ENCODE measurements around the gene UMODL1.
"Not testable (repeated sequence)": the region's sequence is repeated elsewhere in the genome, so short reads cannot be mapped to it uniquely, and the experiment has no call there.

The UMODL1 gene

DNA sequence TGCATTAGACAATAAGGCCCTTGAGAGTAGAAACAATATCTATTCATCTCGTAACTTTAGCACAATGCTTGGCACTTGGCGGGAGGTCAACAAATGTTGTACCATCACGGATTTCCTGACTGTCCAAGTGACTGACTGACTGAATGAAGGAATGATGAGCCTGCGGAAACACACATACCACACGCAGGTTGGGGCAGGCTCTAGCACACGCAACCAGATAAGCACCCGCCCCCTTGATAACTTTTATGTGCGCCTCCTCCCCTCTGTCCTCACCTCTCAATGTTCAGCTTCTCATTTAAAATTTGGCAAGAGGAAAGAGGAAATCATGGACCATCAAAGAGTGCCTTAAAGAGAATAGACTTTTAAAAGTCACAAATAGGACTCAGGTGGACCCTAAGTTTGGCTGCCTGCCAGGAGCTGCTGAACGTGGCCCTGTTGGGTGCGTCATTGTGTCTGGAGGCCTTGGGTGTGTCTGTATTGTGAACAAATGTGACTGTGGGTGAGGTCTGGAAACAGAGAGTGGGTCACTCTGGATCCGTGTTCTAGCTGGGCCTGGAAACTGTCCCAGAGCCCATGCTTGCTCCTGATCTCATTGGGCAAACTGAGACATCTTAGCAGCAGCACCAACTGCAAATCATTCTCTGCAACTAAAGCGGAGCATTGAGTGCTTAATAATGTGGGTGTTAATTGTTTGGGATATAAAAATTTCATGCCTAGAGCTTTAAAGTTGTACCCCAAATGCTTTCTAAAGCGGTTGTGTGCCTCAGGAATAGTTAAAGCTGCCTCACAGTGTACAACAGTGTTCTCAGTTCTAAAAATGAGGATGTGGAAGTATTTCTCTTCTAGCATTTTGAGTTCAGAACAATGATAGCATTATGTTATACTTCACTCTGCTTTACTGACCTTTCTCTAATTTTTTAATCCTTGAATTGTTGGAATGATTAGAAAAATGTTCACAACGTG lies 100.3 kb downstream of the UMODL1 start:
- no peak for FAIRE-seq

DNA sequence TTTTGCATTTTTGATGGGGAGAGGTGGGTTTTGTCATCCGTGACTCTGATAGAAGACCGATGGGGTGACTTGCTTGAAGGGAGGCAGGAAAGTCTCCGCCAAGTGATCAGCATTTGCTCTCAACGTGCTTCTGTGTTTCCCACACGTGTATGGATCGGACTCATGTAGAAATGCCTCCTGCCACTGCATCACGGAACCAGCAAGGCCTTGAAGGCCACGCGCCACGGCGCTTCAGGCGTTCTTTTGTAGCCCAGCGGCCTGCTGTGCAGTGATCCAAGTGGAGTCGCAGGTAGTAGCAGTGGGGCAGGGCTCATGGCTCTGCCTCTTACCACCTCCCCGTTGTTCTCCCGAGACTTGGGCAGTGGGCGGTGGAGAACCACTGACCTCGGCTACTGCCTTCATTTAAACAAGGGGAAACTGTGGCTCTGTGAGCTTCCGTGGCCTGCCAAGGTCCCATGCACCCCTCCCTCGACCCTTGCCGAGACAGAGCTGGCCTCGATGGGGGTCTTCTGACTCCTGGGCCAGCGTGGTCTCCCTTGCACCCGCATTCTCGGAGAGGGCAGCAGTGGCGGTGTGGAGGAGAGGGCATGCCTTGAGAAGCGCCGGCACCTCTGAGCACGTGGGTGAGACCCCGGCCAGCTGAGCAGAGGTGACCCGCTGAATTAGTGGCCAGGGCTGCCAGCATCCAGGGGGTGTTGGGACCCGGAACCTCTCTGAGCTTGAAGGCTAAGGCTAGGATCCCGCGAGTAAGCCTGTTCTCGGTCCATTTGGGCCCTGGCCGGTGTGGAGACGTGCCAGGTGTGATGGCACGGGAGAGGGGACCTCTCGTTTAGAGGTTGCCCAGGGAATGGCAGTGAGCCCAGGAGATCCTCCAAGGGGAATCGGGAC lies 101.7 kb downstream of the UMODL1 start:
- no peak for FAIRE-seq

- FAIRE-seq = no peak
These were observed 103.1 kb downstream of the UMODL1 start for GRCh38 chr21:42174173-42174572.

DNA sequence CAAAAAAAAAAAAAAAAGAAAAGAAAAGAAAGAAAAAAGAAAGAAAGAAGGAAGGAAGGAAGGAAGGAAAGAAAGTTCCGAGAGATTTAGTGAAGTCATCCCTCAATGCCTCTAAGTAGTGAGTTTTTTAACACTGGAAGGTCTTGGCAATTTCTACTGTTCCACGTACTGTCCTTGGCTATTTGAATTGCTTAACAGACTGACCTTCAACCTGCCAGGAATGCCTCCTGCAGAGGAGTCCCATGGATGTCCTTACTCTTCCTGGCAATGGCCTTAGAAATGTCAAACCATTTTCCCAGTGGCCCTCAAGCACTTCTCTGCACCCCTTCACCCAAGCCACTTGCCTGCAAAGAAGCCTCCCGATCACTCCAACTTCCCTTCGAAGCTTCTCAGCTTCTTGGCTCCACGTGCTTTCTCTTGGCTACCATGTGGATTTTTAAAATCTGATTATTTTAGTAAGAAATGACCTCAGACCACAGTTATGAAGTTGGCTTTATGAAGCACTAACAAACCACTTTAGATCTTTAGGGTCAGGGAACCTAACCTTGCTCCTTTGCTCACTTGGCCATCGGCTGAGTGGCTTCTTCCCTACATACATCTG lies 104.1 kb downstream of the UMODL1 start:
- FAIRE-seq = no peak

DNA sequence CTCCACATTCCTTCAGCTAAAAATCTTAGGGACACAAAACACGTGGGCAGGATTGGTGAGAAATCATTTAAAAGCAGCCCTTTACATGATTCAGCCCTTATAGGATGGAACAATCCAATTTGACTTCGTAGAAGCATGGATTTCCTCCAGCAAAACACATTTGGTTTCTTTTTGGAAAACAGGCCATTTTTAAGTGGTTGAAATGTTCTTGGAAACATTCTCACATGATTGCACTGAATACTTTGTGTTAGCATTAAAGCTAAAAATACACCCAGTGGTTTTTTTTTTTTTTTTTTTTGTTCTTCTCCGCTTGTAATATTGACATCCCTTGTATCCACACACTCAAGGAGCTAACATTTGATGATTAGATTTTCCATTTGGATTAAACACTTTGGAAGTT lies 105.7 kb downstream of the UMODL1 start:
- no peak for FAIRE-seq

DNA sequence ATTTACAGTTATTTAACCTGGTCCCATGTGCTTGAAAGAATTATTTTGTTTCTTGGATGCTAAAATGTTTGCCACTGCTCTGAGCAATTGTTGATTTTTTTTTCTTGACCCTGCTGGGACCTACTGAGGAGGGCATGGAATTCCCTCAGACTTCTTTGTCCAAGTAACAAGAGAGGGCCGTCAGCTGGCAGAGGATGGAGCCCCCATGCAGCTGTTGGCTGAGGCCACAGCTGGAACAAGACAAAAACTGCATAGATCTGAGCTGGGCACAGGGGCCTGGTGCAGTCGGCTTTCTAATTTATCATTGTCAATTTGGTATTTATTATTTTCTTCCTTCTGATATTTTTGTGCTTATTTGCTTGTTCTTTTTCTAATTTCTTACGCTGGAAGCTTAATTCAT lies 108.2 kb downstream of the UMODL1 start:
- no peak for FAIRE-seq

GRCh38 chr21:42180001-42180400 lies 108.9 kb downstream of the UMODL1 start:
- FAIRE-seq = not testable (repeated sequence)

DNA sequence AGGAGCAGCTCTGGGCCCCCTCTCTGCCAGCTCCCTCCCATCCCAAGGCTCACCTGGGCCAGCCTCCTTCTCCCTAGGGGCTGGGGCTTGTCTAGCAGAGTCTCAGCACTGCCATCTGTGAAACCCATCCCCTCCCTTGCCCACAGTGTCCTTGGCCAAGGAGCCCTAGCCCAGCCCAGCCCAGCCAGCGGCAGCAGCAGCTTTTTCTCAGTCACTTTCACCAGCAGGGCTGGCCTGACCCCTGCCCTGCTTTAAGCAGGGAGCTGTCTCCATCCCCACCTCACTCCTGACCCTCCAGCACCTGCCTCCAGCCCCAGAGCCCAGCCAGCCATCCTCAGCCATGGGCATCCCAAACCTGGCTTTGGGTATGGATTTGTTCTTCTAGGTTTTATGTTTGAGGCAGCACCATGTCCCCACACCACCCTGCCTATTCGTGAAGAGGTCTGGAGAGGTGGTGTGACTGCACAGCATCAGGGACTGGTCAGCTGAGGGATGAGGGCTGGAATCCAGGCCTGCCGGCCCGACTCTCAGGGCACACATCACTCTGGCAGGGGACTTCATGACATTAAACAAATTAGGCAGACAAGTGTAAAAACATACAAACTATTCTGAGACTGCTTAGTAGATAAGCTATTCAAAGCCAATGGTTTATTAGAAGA lies 111.7 kb downstream of the UMODL1 start:
- FAIRE-seq = no peak

DNA sequence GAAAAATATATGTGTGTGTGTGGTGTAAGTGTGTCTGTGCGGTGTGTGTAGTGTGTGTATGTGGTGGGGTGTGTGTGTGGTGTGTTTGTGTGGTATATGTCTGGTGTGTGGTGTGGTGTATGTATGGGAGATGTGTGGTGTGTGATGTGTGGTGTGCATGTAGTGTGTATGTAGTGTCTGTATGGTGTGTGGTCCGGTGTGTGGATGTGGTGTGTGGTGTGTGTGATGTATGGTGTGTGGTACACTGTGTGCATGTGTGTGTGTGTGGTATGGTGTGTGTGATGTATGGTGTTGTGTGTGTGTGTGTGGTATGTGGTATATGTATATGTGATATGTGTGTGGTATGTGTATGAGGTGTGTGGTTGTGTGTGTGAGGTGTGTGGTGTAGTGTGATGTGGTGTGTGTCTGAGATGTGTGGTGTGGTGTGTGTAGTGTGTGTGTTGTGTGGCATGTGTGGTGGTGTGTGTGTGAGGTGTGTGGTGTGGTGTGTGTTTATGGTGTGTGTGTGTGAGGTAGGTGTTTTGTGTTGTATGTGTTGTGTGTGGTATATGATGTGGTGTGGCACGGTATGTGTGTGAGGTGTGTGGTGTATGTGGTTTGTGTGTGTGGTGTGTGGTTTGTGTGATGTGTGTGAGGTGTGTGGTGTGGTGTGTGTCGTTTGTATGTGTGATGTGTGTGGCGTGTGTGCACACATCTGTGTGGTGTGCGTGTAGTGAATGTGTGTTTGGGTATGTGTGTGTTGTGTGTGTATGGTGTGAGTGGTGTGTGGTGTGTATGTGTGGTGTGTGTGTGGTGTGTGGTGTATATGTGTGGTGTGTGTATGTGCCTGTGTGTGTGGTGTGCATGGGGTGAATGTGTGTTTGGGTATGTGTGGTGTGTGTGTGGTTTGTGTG lies 112.5 kb downstream of the UMODL1 start:
- no peak for FAIRE-seq

- no peak for FAIRE-seq
These were observed 115.5 kb downstream of the UMODL1 start for GRCh38 chr21:42186591-42186990.

- FAIRE-seq = no peak
These were observed 117.0 kb downstream of the UMODL1 start for GRCh38 chr21:42187976-42188653.

DNA sequence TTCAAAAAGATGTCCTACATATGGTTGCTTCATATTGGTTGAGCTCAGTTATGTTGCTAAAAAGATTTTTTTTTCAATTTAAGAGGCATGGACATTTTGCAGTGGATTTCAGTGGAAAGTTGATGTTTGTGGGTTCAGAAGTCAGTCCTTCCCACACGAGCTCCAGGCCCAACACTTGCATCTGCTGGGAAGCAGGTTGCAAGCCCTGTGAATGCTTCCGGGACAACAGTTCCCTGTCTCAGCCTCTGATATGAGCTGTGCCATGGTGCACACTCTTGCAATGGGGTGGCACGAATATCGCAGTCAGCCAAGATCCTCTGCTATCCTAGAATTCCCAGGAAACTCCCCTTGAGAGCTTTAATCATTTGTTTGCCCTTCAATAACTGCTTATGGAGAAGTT lies 117.5 kb downstream of the UMODL1 start:
- no peak for FAIRE-seq

DNA sequence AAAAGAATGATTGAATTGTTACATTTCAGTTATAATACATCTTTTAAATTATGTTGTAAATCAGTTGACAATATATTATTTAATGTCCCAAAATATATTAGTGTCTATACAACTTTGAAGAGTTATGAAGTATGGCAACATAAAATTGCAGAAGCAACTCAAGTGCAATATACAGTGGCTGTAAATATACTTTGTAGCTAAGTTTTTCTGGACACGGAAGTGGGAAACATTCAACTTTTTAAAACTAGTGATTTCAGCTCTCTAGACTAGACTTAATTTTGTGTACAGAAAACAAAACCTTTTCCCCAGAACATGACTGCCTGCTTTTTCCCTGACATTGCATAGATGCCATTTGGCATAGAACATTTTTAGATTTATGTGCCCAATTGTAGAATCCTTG lies 118.3 kb downstream of the UMODL1 start:
- FAIRE-seq = no peak

- no peak for FAIRE-seq
These were observed 118.9 kb downstream of the UMODL1 start for GRCh38 chr21:42189860-42190485.

- FAIRE-seq = no peak
These were observed 119.4 kb downstream of the UMODL1 start for GRCh38 chr21:42190486-42190863.

GRCh38 chr21:42191064-42191463 lies 119.9 kb downstream of the UMODL1 start:
- FAIRE-seq = no peak

DNA sequence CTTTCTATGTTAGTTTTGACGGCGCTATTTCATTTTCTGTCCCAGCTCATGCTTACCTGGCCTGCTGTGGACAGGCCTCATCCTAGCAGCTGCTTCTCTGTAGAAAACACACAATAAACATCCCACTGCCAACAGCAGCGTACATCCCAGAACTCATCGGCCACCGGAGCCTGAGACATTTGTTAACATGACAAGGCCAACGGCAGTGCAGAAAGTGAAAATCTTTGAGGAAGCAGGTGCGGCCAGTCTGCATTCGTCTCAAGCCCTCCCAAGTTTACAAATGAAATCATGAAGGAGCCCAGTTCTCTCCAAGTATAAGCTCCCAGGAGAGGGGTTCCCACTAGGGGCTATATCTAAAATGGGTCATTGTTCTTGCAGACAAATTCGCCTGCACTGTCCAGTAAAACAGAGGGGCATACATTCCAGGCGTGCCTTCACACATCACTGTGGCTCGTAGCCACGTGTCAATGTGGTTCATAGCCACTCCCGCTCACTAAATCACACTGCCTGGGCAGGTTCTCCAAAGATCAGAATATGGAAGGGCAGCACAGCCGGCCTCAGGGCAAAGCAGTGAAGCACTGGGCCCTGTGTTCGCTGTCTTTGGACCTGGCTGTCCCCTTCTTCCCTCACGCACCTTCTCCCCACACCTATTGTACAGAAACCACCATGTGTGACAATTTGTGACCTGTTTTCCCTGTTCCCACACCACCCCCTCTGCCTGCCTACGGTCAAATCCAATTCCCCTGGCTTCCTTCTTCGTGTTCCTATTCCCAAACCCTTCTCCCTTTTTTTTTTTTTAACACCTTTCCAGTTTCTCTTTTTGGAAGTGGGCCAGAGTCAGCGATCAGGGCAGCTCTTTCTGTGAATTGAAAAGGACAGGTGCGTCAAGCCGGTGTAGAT lies 120.8 kb downstream of the UMODL1 start:
- no peak for FAIRE-seq

Data from colon (tissue), 2 donors.